Epithelial cell of umbilical artery (primary cell): ENCODE measurements around the gene CAMK4. TPM values are rescaled to one million over a fixed set of nuclear protein-coding genes. Genes with fewer than 3 reads are reported as not detected.

Source experiments
- total RNA-seq: library from RNA; depleted of rRNA; stranded (reverse); fragments of >200 nt; gene quantifications from 2 replicates; pipeline ENCODE4 v1.2.3, GENCODE V29; 2014

The CAMK4 gene
- total RNA-seq = 1.6 and 3.6 TPM in 2 replicates

GRCh38 chr5:111223787-111224560 lies at the start of gene CAMK4:
CAMK4 (plus strand) TSS chr5:111224384; CDS start chr5:111224484, 100 bp downstream.

GRCh38 chr5:111512375-111513130 lies 288.4 kb downstream of the CAMK4 start, which contains the start of gene STARD4:
STARD4 (minus strand) TSS chr5:111512535; CDS start chr5:111507433, 5,102 bp downstream.

Other genes starting within 250 kb of the CAMK4 start
- gene TSLP, start 152.7 kb upstream of the CAMK4 start, total RNA-seq = under 0.01 and 0.61 TPM in 2 replicates
- gene WDR36, start 132.0 kb upstream of the CAMK4 start, total RNA-seq = 72.1 and 85.6 TPM in 2 replicates